NCI-H748 treated with DMSO at 0.1 percent for 48 hours (cell line): Measurements from ENCODE around the gene ZNF83.
"Not testable (repeated sequence)": the region's sequence is repeated elsewhere in the genome, so short reads cannot be mapped to it uniquely, and the experiment has no call there.

Experiments used
- DNase-seq: peaks from one replicate; lab custom pipeline; 2025; lab: John Stamatoyannopoulos, UW

ZNF83 gene

GRCh38 chr19:52637718-52638585 lies at the start of gene ZNF83:
Gene ZNF83, minus strand, starts transcription at chr19:52638355.
- DNase-seq, result peak; percentile 95

- no peak for DNase-seq
Observed at GRCh38 chr19:52687684-52688083, 49.5 kb upstream of the ZNF83 start.

DNA sequence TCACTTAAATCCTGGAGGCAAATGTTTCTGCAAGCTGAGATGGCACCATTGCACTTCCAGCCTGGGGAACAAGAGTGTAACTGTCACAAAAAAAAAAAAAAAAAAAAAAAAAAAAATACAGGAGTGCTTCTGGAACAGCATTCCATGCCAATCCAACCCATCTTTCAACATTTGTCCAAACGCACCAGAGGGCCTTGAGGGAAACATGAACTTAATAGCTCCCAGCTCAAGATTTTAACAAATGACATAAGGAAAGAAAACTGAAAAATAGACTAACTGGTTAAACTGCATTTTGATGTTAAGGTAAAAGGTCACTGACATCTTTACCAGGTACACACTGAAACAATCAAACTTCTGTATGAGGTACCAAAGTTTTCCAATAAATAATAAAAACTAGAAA lies 47.7 kb upstream of the ZNF83 start:
- DNase-seq, result no peak

DNA sequence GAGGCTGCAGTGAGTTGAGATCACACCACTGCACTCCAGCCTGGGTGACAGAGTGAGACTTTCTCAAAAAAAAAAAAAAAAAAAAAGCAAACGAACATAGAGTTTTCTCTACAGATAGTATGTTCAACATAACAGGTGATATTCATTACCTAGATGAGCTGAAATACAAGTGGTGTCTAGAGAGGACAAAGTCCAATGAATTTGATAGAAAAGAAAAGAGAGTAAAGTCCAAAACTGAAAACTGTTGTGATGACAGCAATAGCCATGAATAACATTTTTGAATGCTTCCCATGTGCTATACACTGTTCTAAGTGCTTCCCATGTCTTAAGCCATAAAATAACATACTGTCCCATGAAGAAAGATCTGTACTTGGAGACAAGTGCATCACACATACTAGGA lies 43.1 kb upstream of the ZNF83 start:
- DNase-seq, result not testable (repeated sequence)

GRCh38 chr19:52679598-52679997 lies 41.4 kb upstream of the ZNF83 start:
- DNase-seq, result no peak

- DNase-seq, result not testable (repeated sequence)
Observed at GRCh38 chr19:52675239-52675638, 37.1 kb upstream of the ZNF83 start.

DNA sequence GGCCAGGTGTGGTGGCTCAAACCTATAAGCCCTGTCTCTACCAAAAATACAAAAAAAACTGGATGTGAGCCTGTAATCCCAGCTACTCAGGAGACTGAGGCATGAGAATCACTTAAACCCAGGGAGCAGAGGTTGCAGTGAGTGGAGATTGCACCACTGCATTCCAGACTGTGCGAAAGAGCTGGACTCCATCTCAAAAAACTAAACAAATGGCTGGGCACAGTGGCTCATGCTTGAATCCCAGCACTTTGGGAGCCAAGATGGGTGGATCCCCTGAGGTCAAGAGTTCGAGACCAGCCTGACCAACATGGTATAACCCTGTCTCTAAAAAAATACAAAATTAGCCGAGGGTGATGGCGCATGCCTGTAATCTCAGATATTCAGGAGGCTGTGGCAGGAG lies 34.9 kb upstream of the ZNF83 start:
- no peak for DNase-seq

DNA sequence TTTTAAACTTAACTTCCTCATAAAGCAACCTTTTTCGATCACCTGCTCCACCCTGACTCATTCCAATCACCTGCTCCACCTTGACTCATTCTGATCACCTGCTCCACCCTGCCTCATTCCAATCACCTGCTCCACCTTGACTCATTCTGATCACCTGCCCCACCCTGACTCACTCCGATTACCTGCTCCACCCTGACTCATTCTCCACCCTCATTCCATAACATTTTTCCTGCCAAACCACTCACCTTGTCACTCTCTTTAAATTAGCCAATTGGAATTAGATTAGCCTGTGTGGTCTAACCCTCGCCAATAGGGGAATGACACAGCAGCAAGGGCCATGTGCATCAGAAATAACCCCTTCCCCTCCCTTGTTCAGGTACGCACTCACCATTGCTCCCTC lies 31.9 kb upstream of the ZNF83 start:
- no peak for DNase-seq

DNA sequence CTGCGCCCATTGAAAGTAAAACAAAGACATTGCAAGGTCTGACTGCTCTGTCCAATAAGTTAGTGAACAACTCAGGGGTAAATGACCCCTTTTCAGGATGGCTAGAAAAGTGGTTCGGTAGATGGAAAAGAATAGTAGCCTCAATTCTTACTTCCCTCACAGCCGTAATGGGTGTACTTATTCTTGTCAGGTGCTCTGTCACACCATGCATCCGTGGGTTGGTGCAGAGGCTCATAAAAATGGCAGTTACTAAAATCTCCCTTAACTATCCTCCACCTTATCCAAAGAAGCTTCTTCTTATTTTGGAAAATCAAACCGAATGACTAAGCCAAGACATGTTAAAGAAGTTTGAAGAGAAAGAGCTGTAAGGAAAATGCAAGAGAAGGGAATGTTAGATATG lies 31.4 kb upstream of the ZNF83 start:
- no peak for DNase-seq

GRCh38 chr19:52667972-52668371 lies 29.8 kb upstream of the ZNF83 start:
- DNase-seq, result no peak

DNA sequence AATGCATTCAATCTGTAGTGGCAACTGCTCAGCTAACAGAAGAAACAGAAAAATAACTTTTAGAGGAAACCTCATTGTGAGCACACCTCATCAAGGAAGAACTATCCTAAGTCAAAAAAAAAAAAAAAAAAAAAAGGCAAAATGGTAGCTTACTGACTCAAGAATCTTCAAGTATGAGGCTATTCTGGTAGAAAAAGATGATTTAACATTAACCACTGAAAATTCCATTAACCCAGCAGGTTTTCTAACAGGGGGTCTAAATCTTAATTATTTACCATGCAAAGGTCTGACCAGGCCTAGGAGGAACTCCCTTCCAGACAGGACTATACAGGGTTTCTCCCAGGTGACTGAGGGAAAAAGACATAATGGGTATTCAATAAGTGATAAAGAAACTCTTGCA lies 28.4 kb upstream of the ZNF83 start:
- no peak for DNase-seq

- no peak for DNase-seq
Observed at GRCh38 chr19:52665529-52665928, 27.4 kb upstream of the ZNF83 start.

- no peak for DNase-seq
Observed at GRCh38 chr19:52665027-52665426, 26.9 kb upstream of the ZNF83 start.

GRCh38 chr19:52664461-52664860 lies 26.3 kb upstream of the ZNF83 start:
- no peak for DNase-seq

GRCh38 chr19:52662631-52663030 lies 24.5 kb upstream of the ZNF83 start:
- no peak for DNase-seq

DNA sequence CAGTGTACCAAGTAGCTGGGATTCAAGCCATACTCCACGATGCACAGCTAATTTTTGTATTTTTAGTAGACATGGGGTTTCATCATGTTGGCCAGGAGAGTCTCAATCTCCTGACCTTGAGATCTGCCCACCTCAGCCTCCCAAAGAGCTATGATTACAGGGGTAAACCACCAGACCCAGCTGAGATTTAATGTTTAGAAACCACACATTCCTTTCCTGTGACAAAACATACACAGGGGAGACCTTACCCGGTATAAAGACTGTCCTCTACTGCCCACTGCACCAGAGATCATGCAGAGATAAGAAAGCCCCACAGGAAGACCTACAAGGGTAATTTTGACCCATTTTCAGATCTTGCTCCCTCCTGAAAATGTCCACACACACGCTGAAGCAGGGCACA lies 22.8 kb upstream of the ZNF83 start:
- no peak for DNase-seq

GRCh38 chr19:52659013-52659412 lies 20.9 kb upstream of the ZNF83 start:
- no peak for DNase-seq

GRCh38 chr19:52658595-52658994 lies 20.4 kb upstream of the ZNF83 start:
- peak; percentile 97 for DNase-seq

GRCh38 chr19:52653161-52653560 lies 15.0 kb upstream of the ZNF83 start:
- no peak for DNase-seq

DNA sequence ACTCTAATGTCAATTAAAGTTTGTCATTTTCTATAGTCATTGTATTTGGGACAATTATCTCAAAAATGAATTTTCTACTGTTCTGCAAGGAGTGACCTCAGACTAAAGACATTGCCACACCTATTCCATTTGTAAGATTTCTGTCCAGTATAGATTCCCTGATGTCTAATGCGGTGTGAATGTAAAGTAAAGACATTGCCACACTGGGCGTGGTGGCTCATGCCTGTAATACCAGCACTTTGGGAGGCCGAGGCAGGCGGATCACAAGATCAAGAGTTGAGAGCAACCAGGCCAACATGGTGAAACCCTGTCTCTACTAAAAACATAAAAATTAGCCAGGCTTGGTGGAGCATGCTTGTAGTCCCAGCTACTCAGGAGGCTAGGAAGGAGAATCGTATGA lies 13.8 kb upstream of the ZNF83 start:
- no peak for DNase-seq

DNA sequence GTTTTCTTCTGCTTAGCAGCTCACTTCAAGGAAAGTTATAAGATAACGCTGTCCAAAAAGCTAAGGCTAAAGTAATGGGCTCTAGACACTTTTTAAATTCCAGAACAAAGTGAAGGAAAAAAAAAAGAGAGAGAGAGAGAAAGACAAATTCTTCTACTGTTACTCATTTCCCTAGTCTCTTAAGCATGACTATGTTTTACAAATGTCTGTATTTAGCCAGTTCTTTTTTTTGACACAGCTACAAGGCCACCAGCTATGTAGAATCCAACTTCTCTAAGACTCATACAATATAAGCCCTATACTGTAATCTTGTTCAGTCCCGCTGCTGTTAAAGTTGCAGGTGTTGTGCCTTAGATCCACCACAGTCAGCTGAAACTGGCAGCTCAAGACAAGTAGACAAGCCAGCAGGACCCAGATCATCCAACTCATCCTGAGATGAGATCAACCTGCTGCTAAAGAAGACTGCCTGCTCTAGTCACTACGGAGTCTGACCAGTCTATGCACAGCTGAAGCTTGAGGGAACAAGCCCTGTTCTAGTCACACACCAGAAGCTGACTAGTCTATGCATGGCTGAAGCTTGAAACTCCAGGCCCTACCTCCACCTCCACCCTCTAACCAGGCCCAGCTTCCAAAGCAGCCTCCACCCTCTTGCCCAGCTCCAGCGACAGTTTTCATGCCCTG lies 10.3 kb upstream of the ZNF83 start:
- no peak for DNase-seq

DNA sequence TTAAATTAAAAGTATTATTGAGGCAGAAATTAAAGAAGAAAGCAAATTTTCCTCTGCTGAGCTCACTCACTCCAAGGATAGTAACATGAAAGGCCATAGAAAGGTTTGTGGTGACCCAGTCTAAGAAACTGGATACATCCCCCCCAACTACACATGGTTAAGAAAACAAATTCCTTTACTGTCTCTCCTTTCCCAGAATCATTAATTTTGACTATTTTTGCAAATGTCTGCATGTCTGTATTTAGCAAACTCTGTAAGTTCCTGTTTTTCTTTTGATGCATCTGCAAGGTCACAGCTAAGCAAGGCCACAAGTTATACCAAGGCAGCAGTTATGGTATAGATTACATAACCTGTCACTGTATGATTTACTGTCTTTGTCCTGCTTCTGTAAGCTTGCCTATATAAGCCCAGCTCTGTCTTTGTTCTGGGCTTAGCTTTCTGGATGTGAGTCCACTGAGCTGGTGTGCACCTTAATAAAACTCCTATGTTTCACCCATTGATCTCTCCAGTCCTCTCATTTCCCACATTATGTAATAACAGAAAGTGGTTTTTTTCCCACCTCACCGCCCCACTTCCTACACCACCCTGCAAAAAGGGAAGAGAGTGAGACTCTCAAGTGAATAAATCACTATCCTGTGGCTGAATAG lies 8.5 kb upstream of the ZNF83 start:
- no peak for DNase-seq

GRCh38 chr19:52640916-52641315 lies 2.8 kb upstream of the ZNF83 start:
- DNase-seq, result no peak
